ENCODE measurements around the gene PSENEN.

Gene PSENEN

DNA sequence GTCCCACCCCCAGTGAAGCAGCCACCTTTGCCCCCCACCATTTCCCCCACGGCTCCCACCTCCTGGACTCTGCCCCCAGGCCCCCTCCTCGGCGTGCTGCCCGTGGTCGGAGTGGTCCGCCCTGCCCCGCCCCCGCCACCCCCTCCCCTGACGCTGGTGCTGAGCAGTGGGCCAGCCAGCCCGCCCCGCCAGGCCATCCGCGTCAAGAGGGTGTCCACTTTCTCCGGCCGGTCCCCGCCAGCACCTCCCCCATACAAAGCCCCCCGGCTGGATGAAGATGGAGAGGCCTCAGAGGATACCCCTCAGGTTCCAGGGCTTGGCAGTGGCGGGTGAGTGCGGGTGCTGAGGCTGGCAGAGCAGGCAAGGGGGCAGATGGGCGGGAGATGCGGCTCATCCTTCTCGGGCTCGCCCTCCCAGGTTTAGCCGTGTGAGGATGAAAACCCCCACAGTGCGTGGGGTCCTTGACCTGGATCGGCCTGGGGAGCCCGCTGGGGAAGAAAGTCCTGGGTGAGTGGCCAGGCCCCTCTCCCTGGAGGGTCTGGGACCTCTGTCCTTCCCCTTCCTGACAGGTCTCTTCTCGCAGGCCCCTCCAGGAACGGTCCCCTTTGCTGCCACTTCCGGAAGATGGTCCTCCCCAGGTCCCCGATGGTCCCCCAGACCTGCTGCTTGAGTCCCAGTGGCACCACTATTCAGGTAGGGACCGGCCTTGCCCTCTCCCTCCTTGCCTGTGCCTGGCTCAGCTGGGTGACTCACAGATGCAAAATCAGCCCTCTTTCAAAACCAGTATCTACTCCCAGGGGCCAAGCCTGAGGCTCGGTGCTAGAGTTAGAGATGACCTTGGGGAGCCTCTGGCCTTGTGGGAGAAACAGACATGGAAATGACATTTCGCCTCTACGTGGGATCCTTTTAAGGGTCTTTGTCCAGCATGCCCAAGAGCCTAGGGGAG, 12.0 kb upstream of the PSENEN start:
- no peak for DNase-seq (ENCODE audit: low spot score)

DNA sequence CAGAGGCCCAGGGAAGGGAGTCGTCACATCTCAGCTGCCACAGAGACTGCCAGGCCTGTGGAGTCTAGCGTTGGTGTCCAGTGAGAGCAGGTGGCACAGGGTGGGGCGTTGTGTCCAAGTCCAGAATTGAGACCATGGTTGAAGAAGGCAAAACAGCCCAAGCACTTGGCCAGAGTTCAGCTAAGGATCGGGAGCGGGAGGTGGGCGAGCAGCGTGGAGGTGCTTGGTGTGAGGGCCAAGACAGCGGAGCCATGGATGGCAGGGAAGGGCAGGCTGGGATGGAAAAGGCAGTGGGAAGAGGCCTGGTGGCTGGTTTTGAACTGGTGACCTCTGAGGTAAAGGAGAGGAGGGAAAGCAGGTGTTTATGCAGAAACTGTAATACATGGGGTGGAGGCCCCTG, 11.2 kb upstream of the PSENEN start:
- no peak for DNase-seq (ENCODE audit: low spot score)

GRCh38 chr19:35734889-35735288, 10.6 kb upstream of the PSENEN start:
- DNase-seq (ENCODE audit: low spot score): no peak

DNA sequence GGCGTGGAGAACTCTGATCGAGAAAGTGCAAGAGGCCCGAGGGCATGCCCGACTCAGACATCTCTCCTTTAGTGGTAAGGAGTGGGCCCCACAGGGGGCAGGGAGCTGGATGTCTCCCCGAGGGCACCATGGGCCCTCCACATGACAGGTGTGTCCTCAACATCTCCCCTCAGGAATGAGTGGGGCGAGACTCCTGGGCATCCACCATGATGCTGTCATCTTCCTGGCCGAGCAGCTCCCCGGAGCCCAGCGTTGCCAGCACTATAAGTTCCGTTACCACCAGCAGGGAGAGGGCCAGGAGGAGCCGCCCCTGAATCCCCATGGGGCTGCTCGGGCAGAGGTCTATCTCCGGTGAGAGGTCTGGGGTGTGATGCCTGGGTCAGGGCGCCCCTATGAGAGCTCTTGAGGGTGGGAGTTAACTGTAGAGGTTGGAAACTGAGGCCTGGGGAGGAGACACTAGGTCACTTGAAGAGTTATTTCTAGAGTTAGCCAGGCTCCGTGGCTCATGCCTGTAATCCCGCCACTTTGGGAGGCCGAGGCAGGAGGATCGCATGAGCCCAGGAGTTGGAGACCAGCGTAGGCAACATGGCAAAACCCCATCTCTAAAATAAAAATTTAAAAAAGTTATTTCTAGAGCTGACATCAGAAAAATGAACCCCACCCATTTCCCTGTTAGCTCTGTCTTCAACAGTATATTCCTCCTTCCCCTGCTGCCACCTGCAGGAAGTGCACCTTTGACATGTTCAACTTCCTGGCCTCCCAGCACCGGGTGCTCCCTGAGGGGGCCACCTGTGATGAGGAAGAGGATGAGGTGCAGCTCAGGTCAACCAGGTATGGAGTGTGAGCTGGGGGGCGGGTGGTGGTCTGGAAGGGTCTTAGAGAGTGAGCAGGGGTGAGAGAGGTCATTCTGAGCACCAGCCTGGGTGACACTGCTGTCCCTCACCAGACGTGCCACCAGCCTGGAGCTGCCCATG, 8.3 kb upstream of the PSENEN start:
- DNase-seq (ENCODE audit: low spot score): no peak

DNA sequence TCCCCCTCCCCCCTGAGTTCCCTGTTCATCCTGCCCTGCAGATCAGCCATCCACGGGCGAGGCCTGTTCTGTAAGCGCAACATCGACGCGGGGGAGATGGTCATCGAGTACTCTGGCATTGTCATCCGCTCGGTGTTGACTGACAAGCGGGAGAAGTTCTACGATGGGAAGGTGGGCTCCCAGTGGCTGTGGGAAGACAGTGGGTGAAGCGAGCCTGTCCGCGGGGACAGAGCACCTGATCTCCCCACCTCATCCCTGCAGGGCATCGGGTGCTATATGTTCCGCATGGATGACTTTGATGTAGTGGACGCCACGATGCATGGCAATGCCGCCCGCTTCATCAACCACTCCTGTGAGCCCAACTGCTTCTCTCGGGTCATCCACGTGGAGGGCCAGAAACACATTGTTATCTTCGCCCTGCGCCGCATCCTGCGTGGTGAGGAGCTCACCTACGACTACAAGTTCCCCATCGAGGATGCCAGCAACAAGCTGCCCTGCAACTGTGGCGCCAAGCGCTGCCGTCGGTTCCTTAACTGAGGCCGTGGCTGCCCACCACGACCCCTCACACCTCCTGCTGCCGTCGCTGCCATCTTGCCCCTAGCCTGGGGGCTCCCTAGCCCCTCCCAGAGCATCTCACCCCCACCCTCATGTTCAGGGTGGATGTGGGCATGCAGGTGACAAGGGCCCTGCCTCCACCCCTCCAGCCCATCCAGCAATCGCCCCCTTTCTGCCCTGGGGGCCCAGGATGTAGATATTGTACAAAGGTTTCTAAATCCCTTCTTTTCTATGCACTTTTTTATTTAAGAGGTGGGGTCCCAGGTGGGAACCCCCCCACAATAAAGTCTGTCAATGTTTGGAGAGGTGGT, 7.2 kb upstream of the PSENEN start:
- no peak for DNase-seq (ENCODE audit: low spot score)

DNA sequence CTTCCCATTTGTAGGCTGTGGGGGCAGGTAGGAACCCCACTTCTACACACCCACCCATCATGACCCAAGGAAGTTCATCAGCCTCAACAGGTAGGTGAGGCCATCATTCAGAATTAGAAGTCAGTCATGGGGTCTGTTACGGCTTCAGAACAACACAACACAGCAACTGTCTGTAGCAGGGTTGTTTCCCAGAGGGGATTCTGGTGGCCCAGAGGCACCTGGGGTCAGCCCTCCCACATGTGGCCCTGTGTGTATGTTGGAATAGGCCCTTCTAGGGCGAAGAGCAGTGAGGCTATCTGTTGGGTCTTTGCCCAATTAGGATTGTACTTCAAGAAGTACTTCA, 6.6 kb upstream of the PSENEN start:
- no peak for DNase-seq (ENCODE audit: low spot score)

DNA sequence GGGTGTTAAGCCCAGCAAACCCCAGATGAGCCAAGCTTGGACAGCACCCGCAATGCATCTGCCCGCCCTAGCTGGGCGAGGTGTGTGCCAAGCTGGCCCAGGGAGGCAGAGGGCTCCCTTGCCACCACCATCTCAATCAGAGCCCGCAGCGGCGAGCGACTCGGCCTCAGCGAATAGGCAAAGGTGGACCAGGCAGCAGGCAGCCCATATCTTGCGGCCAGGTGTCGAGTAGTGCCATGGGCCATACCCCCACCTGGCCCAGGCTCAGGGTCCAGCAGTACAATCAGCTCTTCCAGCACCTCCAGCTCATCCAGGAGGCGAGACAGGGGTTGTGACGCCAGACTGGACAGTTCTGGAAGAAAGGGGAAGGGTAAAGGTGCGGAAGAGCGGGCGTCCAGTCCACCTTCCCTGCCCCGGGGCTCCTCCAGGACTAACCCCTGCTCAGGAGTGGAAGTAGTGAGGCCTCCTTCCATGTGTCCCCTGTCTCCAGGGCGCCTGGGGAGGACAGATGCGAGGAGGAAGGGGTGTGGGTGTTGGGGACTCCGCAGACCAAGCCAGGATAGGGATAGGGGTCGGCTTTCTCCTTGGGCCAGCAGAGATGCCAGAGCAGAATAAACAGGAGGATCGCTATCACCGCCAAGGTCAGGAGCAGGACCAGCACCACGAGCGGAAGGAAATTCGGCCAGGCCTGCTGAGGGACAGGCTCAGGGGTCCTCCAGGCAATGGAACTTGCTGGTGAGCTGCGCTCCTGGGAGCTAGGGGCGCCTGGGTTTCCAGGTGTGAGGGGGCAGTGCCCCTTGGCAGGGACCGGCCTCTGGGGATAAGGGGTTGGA, 6.0 kb upstream of the PSENEN start:
- DNase-seq (ENCODE audit: low spot score): no peak

DNA sequence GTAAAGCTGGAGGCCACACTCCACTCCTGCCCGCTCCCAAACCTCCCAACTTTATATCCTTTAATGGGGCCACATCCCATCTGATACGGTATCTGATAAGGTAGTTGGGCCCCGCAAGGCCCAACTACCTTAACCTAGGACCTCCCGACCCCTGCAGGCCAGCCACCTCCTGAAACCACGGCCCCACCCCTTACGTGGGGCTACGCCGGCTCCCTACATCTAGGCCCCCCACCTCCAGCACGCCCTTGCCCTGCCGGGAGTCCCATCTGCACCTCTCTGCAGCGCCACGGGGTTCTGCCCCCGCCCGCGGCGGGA, 5.4 kb upstream of the PSENEN start:
- DNase-seq (ENCODE audit: low spot score): no peak

- peak; percentile 99 for DNase-seq (ENCODE audit: low spot score)
Measured at GRCh38 chr19:35740423-35741202, 4.8 kb upstream of the PSENEN start.

DNA sequence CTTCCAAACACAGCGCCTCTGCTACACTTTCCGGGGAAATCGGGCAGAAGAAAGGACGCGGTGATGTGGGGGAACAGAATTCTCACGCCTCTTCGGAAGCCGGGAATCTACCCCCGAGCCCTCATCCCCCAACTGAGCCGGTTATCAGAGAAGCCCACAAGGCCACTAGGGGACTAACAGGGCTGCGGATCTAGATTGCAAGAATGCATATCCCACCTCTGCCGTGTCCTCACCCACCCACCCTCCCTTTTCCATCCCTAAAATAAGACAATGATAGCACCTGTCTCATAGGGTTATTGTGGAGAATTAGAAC, 4.3 kb upstream of the PSENEN start:
- no peak for DNase-seq (ENCODE audit: low spot score)

DNA sequence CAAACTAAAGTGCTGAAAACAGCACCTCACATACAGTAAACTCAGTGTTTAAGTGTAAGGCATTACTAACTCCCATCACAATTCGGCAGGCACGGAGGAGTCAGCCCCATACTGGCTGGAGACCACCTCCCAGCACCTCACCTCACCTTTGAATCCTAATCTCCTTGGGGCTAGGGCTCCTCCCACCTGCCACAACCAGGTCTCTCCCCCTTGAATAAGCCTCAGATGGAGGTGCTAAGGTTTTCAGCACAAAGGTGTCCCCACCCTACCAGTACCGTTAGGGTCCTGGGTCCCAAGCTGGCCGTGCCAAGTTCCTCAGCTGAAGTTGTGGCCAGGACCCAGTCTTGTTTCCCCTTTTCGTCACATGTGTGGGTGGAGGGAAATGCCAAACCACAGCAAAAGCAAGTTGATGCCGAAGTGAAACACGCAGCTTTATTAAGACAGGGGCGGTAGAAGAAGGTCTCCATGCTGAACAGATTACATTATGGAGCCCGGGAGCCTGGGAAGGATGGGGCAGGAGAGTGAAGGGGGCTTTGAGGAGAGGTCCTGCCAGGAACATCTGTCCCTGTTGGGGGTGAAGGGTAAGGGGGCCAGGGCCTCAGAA, 3.2 kb upstream of the PSENEN start, which contains the start of gene IGFLR1:
Gene IGFLR1 (minus strand): TSS at position 332 of the 604 bp plus-strand sequence. CDS start 1,272 bp downstream, outside the sequence.
- DNase-seq (ENCODE audit: low spot score): peak; percentile 70

- no peak for DNase-seq (ENCODE audit: low spot score)
Measured at GRCh38 chr19:35743640-35744429, 1.6 kb upstream of the PSENEN start.

DNA sequence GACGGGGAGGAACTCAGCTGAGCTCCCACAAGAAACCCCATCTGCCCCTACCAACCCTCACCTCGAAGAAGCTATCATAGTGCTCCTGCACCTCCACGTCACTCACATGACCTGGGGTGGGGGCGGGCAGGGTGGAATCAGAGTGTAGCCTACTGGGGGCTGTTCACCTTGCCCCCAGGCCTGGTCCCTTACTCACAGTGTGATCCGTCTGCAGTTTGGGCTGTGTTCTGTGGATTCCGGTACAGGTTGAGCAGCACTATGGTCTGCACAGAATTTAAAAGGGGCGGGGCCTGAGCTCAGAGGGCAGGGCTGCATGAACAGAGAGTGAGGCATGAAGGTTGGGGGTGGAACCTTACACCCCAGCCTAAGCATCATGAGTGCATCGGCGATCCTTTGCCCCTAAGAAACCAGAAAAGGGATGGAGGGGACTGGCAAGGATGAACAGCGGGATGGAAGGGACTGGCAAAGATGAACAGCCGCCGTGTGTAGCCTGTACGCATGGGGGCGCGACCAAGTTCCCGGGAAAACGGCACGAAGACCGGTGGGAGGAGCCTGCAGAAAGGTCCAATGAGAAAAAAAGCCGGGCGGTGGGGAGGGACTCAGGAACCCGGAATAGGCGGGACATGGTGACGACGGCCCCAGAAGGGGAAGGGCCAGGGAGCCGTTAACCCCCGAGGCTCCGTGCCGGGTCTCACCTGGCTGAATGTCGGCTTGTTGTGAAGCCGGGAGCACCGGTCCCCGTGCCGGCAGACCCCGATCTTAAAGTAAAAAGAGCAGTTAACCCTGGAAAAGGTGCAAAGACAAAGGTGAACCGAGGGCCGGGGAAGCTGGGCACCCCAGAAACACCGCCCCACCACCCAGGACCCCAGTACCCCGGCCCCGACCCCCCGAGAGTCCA, 772 bp upstream of the PSENEN start:
- DNase-seq (ENCODE audit: low spot score): peak; percentile 97

GRCh38 chr19:35746087-35746462, 624 bp downstream of the PSENEN start:
- no peak for DNase-seq (ENCODE audit: low spot score)

GRCh38 chr19:35746531-35746930, 1.1 kb downstream of the PSENEN start:
- no peak for DNase-seq (ENCODE audit: low spot score)

GRCh38 chr19:35748106-35749020, 2.9 kb downstream of the PSENEN start, which contains the start of gene LIN37:
TSS of gene LIN37 (plus strand) at chr19:35748576. CDS start at chr19:35748725, 149 bp downstream.
- peak; percentile 100 for DNase-seq (ENCODE audit: low spot score)

DNA sequence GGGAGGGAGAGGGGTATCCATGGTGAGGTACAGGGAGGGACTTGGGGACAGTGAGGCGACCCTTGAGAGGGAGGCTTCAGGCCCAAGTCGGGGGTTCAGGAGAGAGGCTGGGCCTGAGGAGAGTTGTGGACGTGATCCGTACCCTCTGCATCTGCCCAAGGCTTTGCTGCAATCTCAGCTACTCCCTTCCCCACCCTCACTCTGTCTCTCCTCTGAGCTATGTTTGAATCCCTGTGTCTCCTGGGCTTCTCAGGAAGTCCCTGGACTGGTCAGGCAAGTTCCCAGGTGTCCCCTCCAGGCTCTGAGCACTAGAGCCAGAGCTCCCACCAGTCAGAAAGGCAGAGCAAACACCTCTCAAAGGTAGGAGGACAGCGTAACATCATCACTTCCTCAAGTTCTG, 4.7 kb downstream of the PSENEN start:
- DNase-seq (ENCODE audit: low spot score): no peak
